NOMO-1 (cell line): ENCODE results near the gene STAT5A.
A peak's percentile ranks its signal among the peaks of the same experiment; 100 is the strongest.
"Not testable (repeated sequence)": the region's sequence is repeated elsewhere in the genome, so short reads cannot be mapped to it uniquely, and the experiment has no call there.

Source experiments
- DNase-seq, 2 experiments: peaks; one replicate each; lab custom pipeline; 2025; ENCODE audit not compliant: unreplicated experiment in 2 of 2; lab: John Stamatoyannopoulos, UW

Gene STAT5A

GRCh38 chr17:42283241-42284023, 4.9 kb upstream of the STAT5A start:
- DNase-seq = no peak

GRCh38 chr17:42284024-42284369, 4.3 kb upstream of the STAT5A start:
- DNase-seq = no peak

GRCh38 chr17:42284566-42284965, 3.7 kb upstream of the STAT5A start:
- no peak for DNase-seq

- no peak for DNase-seq
Measured at GRCh38 chr17:42285346-42286050, 2.8 kb upstream of the STAT5A start.

- no peak for DNase-seq
Measured at GRCh38 chr17:42286411-42287221, 1.7 kb upstream of the STAT5A start.

- peak in 1 of 2 experiments; percentile 28 for DNase-seq
Measured at GRCh38 chr17:42287305-42287976, 857 bp upstream of the STAT5A start.

GRCh38 chr17:42288803-42289610, 709 bp downstream of the STAT5A start:
- DNase-seq = no peak

GRCh38 chr17:42289611-42290181, 1.4 kb downstream of the STAT5A start:
- no peak for DNase-seq

- DNase-seq = no peak
Measured at GRCh38 chr17:42290577-42290976, 2.3 kb downstream of the STAT5A start.

GRCh38 chr17:42291129-42291528, 2.8 kb downstream of the STAT5A start:
- no peak for DNase-seq

- DNase-seq = no peak
Measured at GRCh38 chr17:42294469-42295398, 6.4 kb downstream of the STAT5A start.

GRCh38 chr17:42296012-42296411, 7.7 kb downstream of the STAT5A start:
- no peak for DNase-seq

- DNase-seq = not testable (repeated sequence)
Measured at GRCh38 chr17:42297775-42298174, 9.5 kb downstream of the STAT5A start.

- DNase-seq = not testable (repeated sequence)
Measured at GRCh38 chr17:42299361-42299760, 11.1 kb downstream of the STAT5A start.

- not testable (repeated sequence) for DNase-seq
Measured at GRCh38 chr17:42299913-42300312, 11.6 kb downstream of the STAT5A start.

- DNase-seq = no peak
Measured at GRCh38 chr17:42301022-42301421, 12.7 kb downstream of the STAT5A start.

- DNase-seq = no peak
Measured at GRCh38 chr17:42303694-42304093, 15.4 kb downstream of the STAT5A start.

- no peak for DNase-seq
Measured at GRCh38 chr17:42304187-42305030, 16.1 kb downstream of the STAT5A start.
